K562 (cell line): ENCODE results near the gene NT5DC4. TPM values are rescaled to one million over a fixed set of nuclear protein-coding genes. Genes with fewer than 3 reads are reported as not detected.
A peak's percentile ranks its signal among the peaks of the same experiment; 100 is the strongest.

Source experiments
- ATAC-seq: fragments of 200-7000 bp; cut with Tn5 transposase; 3 replicates; pipeline ENCODE4 v1.9.1; 2020; ENCODE audit warnings: moderate library complexity
- BruUV-seq: library from RNA; stranded (reverse); fragments of 400-500 nt; replicated peaks from 2 replicates; lab custom pipeline; 2021; lab: Mats Ljungman, UMichigan
- CTCF ChIA-PET: fragments of 300-600 bp; formaldehyde crosslinking; extraction: SDS; loops from one replicate; lab custom pipeline; 2021; ENCODE audit warnings: low intra/inter-chr PET ratio; lab: Yijun Ruan, JAX
- POLR2A ChIA-PET: fragments of 300-600, 350-650 bp; sonication (Branson Sonifier 250); formaldehyde crosslinking; extraction: SDS; loops from one replicate; lab custom pipeline; 2021; ENCODE audit warnings: antibody characterized with exemption, inconsistent platforms; lab: Yijun Ruan, JAX
- DNase-seq, 4 experiments: peaks; one replicate each; pipeline versions ENCODE4 v3.0.0 to v3.0.0-alpha.2; 2011 to 2018; ENCODE audit warnings: low spot score in 3 of 4, mixed read lengths in 3 of 4; ENCODE audit errors: extremely low read depth in 1 of 4
- FAIRE-seq: peaks from 2 replicates; lab custom pipeline; 2011; peaks lifted over from hg19 to GRCh38; lab: Jason Lieb, UNC
- H2AFZ ChIP-seq: 2 replicates; pipeline ENCODE4 v1.6.0; 2011; ENCODE audit warnings: low read depth, low read length, control low read depth, inconsistent platforms
- H3K27ac ChIP-seq: fragments of 200-600 bp; 3 replicates; pipeline ENCODE4 v1.8.0; 2011; ENCODE audit warnings: low read depth, mild to moderate bottlenecking, control low read depth, inconsistent platforms, low read length, moderate library complexity, mixed read lengths; ENCODE audit errors: extremely low read depth
- H3K27me3 ChIP-seq, 2 experiments: fragments of 300-600 bp in 1 of 2; 2 replicates in 1 of 2; 3 replicates in 1 of 2; pipeline versions ENCODE4 v1.6.0 to v1.8.0; 2011; ENCODE audit warnings: inconsistent platforms in 2 of 2, low read length in 2 of 2, mild to moderate bottlenecking in 1 of 2, mixed read lengths in 1 of 2, moderate library complexity in 1 of 2; ENCODE audit not compliant: control insufficient read depth in 2 of 2, insufficient read depth in 2 of 2
- H3K36me3 ChIP-seq: fragments of 300-600 bp; 3 replicates; pipeline ENCODE4 v1.8.0; 2011; ENCODE audit warnings: mild to moderate bottlenecking, low read length, inconsistent platforms; ENCODE audit not compliant: control insufficient read depth, insufficient read depth
- H3K4me1 ChIP-seq, 2 experiments: fragments of 200-600 bp in 1 of 2; replicated peaks in 1 of 2; 2 replicates in 1 of 2; 3 replicates in 1 of 2; pipeline versions ENCODE4 v1.5.1 to v1.8.0; 2011; ENCODE audit warnings: inconsistent platforms in 2 of 2, low read length in 2 of 2, mild to moderate bottlenecking in 1 of 2, mixed read lengths in 1 of 2, moderate library complexity in 1 of 2; ENCODE audit not compliant: control insufficient read depth in 2 of 2, insufficient read depth in 2 of 2
- H3K4me2 ChIP-seq: 2 replicates; pipeline ENCODE4 v1.6.1; 2011; ENCODE audit warnings: low read length, control low read depth, inconsistent platforms, mixed read lengths; ENCODE audit not compliant: insufficient read depth
- H3K4me3 ChIP-seq: fragments of 200-600 bp; sonication (generic), shearing (Covaris generic); 2 replicates; pipeline ENCODE4 v1.5.1; 2016; ENCODE audit warnings: control low read depth, inconsistent platforms
- H3K79me2 ChIP-seq: fragments of 200-600 bp; 3 replicates; pipeline ENCODE4 v1.8.0; 2011; ENCODE audit warnings: low read length, inconsistent platforms; ENCODE audit not compliant: control insufficient read depth, insufficient read depth
- H3K9ac ChIP-seq, 2 experiments: 2 replicates each; pipeline versions ENCODE4 v1.6.0 to v1.6.1; 2011; ENCODE audit warnings: low read depth in 2 of 2, low read length in 2 of 2, control low read depth in 1 of 2, inconsistent platforms in 1 of 2, mild to moderate bottlenecking in 1 of 2, mixed read lengths in 1 of 2; ENCODE audit not compliant: insufficient read depth in 1 of 2
- H3K9me1 ChIP-seq: one replicate; pipeline ENCODE4 v1.6.0; 2011; ENCODE audit warnings: inconsistent platforms, mild to moderate bottlenecking, low read length, moderate library complexity; ENCODE audit not compliant: control insufficient read depth, insufficient read depth
- H3K9me3 ChIP-seq: replicated peaks from 2 replicates; pipeline ENCODE4 v1.5.1; 2011; ENCODE audit warnings: low read depth, low read length, inconsistent platforms; ENCODE audit not compliant: control insufficient read depth, insufficient read depth
- H4K20me1 ChIP-seq: replicated peaks from 2 replicates; pipeline ENCODE4 v1.6.1; 2011; ENCODE audit warnings: low read length, inconsistent platforms, mixed read lengths; ENCODE audit not compliant: control insufficient read depth, insufficient read depth
- CGGBP1 ChIP-seq: fragments of 250-450 bp; sonication (Bioruptor Pico); IDR thresholded peaks from 2 replicates; pipeline ENCODE4 v1.9.0; 2021; ENCODE audit warnings: mild to moderate bottlenecking
- COPS2 ChIP-seq: fragments of 450-650 bp; conservative IDR thresholded peaks from 2 replicates; pipeline ENCODE4 v1.6.1; 2016; ENCODE audit warnings: mild to moderate bottlenecking, moderate library complexity
- E2F1 ChIP-seq: sonication (generic); formaldehyde crosslinking; IDR thresholded peaks from 2 replicates; pipeline ENCODE4 v1.8.1; 2023; ENCODE audit warnings: mild to moderate bottlenecking, missing genetic modification reagents, moderate library complexity
- MAZ ChIP-seq, 2 experiments: fragments of 450-650 bp in 1 of 2; sonication (generic) in 1 of 2; formaldehyde crosslinking; IDR thresholded peaks in 1 of 2; conservative IDR thresholded peaks in 1 of 2; 2 replicates each; pipeline versions ENCODE4 v1.4.0 to v1.5.0; 2020; ENCODE audit warnings: mild to moderate bottlenecking in 1 of 2, missing genetic modification reagents in 1 of 2
- MCM5 ChIP-seq: fragments of 450-650 bp; IDR thresholded peaks from 2 replicates; pipeline ENCODE4 v1.6.1; 2016; ENCODE audit warnings: low read depth
- MTA2 ChIP-seq: fragments of 450-650 bp; IDR thresholded peaks from 2 replicates; pipeline ENCODE4 v1.6.1; 2016; ENCODE audit warnings: low read depth
- MTF1 ChIP-seq: fragments of 250-450 bp; sonication (Bioruptor Pico); IDR thresholded peaks from 2 replicates; pipeline ENCODE4 v1.9.0; 2021; ENCODE audit warnings: moderate library complexity, mild to moderate bottlenecking, inconsistent platforms, borderline replicate concordance
- PHTF2 ChIP-seq: fragments of 250-450 bp; sonication (Bioruptor Pico); IDR thresholded peaks from 2 replicates; pipeline ENCODE4 v1.5.0; 2021; ENCODE audit warnings: mild to moderate bottlenecking
- SFPQ ChIP-seq: fragments of 200-400 bp; formaldehyde crosslinking; IDR thresholded peaks from 2 replicates; pipeline ENCODE4 v1.6.1; 2017; ENCODE audit warnings: mild to moderate bottlenecking, low read depth, low read length, moderate library complexity
- SMAD2 ChIP-seq: fragments of 150-350 bp; IDR thresholded peaks from 2 replicates; pipeline ENCODE4 v1.6.1; 2014; ENCODE audit warnings: low read depth, mild to moderate bottlenecking, low read length
- SMC3 ChIP-seq: conservative IDR thresholded peaks from 2 replicates; pipeline ENCODE4 v1.6.1; 2011; ENCODE audit warnings: low read depth, low read length, improper control_type of control experiment; ENCODE audit not compliant: insufficient read depth
- TCF7 ChIP-seq: sonication (generic); IDR thresholded peaks from 2 replicates; pipeline ENCODE4 v1.6.1; 2016; ENCODE audit warnings: antibody characterized with exemption, borderline replicate concordance
- ZBTB8A ChIP-seq: fragments of 450-650 bp; IDR thresholded peaks from 2 replicates; pipeline ENCODE4 v1.6.1; 2018; ENCODE audit warnings: mild to moderate bottlenecking, moderate library complexity; ENCODE audit not compliant: partially characterized antibody
- ZKSCAN1 ChIP-seq: fragments of 150-350 bp; IDR thresholded peaks from 2 replicates; pipeline ENCODE4 v1.6.1; 2016; ENCODE audit warnings: low read depth, low read length
- ZNF395 ChIP-seq: fragments of 200-800 bp; sonication (Bioruptor generic); IDR thresholded peaks from 2 replicates; pipeline ENCODE4 v1.6.1; 2017; ENCODE audit warnings: missing genetic modification characterization, missing compliant biosample characterization
- ZNF740 ChIP-seq, 3 experiments: fragments of 200-800 bp in 1 of 3; sonication (Bioruptor generic) in 1 of 3; sonication (generic) in 1 of 3; formaldehyde crosslinking in 1 of 3; IDR thresholded peaks; 2 replicates each; pipeline versions ENCODE4 v1.6.1 to v1.8.0; 2016 to 2022; ENCODE audit warnings: mild to moderate bottlenecking in 2 of 3, missing compliant biosample characterization in 2 of 3, missing genetic modification characterization in 2 of 3, missing genetic modification reagents in 1 of 3
- WGBS: fragments of 100-300 bp; shearing (Covaris generic); methylation state at CpG from one replicate; pipeline ENCODE4 v1.1.6; 2016; ENCODE audit warnings: low coverage, mixed read lengths; ENCODE audit not compliant: insufficient coverage; ENCODE audit errors: missing lambda C conversion rate; 5-methylcytosine and 5-hydroxymethylcytosine counted together
- in situ Hi-C: fragments of 300-500 bp; cut with MboI; formaldehyde crosslinking; loops from 4 replicates; pipeline ENCODE4 v1.15.0; 2018; ENCODE audit warnings: inconsistent platforms, mixed read lengths
- intact Hi-C: fragments of 100-400 bp; cut with micrococcal nuclease; formaldehyde crosslinking; loops from 2 replicates; pipeline ENCODE4 v1.14.2; 2022
- polyA plus RNA-seq, 8 experiments: library from polyadenylated mRNA; depleted of rRNA in 4 of 8; stranded (reverse) in 5 of 8; unstranded in 3 of 8; fragments of >200 nt; fragmentation: Nextera tagmentation in 2 of 8; fragmentation: Illumina TruSeq in 1 of 8; extraction: Ambion mirVana in 2 of 8; extraction: Trizol in 1 of 8; gene quantifications; 2 replicates each; pipeline versions ENCODE4 v1.2.1 to v1.2.3, GENCODE V29; 2011 to 2014; ENCODE audit warnings: inconsistent platforms in 1 of 8, missing spikeins in 1 of 8
- total RNA-seq, 7 experiments: library from RNA; depleted of rRNA in 6 of 7; stranded (reverse); fragments of >200 nt in 6 of 7; fragmentation: Illumina TruSeq in 2 of 7; extraction: Trizol in 2 of 7; gene quantifications; 2 replicates each; pipeline versions ENCODE4 v1.2.1 to v1.2.3, GENCODE V29; 2011 to 2021; ENCODE audit warnings: low replicate concordance in 1 of 7

The NT5DC4 gene
- total and polyA plus RNA-seq, 9 of the 15 experiments (the other 6 are each of a cell fraction or from before 2014, with no cell fraction given), result 0.44 to 6.9 (median 2.5) TPM

GRCh38 chr2:112706170-112706664 lies 14.6 kb upstream of the NT5DC4 start:
- 4% methylated on average over 4 of the region's 5 CpGs for WGBS
- Histone ChIP-seq H3K9ac (peak overlapping the region; percentile 7 to 43; a peak in 2 of 4 replicates), H4K20me1 (no peaks in the 10 kb centered on the region), H3K4me3 (no peak overlapping the region), H3K4me1 (peaks cover 32 to 56% of the 10 kb centered on the region in 2 experiments), H3K27ac (peak overlapping the region; percentile 73), H3K4me2 (peak overlapping the region; percentile 61), H3K36me3 (no peaks in the 10 kb centered on the region), H3K9me3 (no peaks in the 10 kb centered on the region), H3K79me2 (no peaks in the 10 kb centered on the region), H2AFZ (peak overlapping the region; percentile 92), H3K27me3 (no peaks in the 10 kb centered on the region), H3K9me1 (no peaks in the 10 kb centered on the region)
- peak; percentile 96 for ATAC-seq
- ChIA-PET CTCF (no interaction called here), POLR2A (interaction anchor here (0.7 to 2.9 kb wide), 11 partner anchors 13 to 175 kb away, joined by 3 to 19 read pairs (median 5); no protein-coding TSS in a partner anchor)
- peak; percentile 92 to 97 (median 94) for DNase-seq
- BruUV-seq, result no TSS peak
- in situ Hi-C loops, result no loop called here
- FAIRE-seq, result peak; percentile 100
- intact Hi-C loops, result loop anchor here (5.0 kb wide), 1 partner anchor 59 kb away; the partner anchor contains the start of gene SLC20A1
- no peak for TF ChIP-seq CGGBP1
- peak; percentile 92 for TF ChIP-seq MTA2
- TF ChIP-seq SFPQ, result no peak
- TF ChIP-seq PHTF2 (CRISPR knock-in tag), result no peak
- no peak for TF ChIP-seq MTF1 (CRISPR knock-in tag)
- peak; percentile 49 for TF ChIP-seq E2F1 (CRISPR knock-in tag)
- TF ChIP-seq COPS2, result no peak
- peak; percentile 74; the same call in 1 of the 2 replicates for TF ChIP-seq ZNF395 (CRISPR knock-in tag)
- peak; percentile 78 for TF ChIP-seq ZKSCAN1
- TF ChIP-seq SMAD2, result no peak
- TF ChIP-seq ZBTB8A, result no peak
- peak; percentile 96 for TF ChIP-seq TCF7
- TF ChIP-seq SMC3, result no peak
- peak; percentile 91 to 94 for TF ChIP-seq MAZ (CRISPR knock-in tag; conservative IDR thresholded peaks at IDR 0.05 in 1 of 2, IDR thresholded peaks at IDR 0.05 in 1 of 2)
- no peak for TF ChIP-seq MCM5
- TF ChIP-seq ZNF740 (CRISPR knock-in tag; IDR thresholded peaks at IDR 0.05), result no peak
- no peak for TF ChIP-seq ZNF740 (tag; IDR thresholded peaks at IDR 0.05)
